ENCODE results near the gene GARIN5A.
"Not testable (repeated sequence)": the region's sequence is repeated elsewhere in the genome, so short reads cannot be mapped to it uniquely, and the experiment has no call there.

Gene GARIN5A

GRCh38 chr19:50477751-50478515, 1.3 kb upstream of the GARIN5A start:
- Histone ChIP-seq H3K27ac (no peak overlapping the region), H3K9me3 (no peaks in the 10 kb centered on the region), H3K27me3 (no peaks in the 10 kb centered on the region), H3K4me1 (peaks cover 0 to 21% (median 14%) of the 10 kb centered on the region in 4 donors), H3K4me3 (no peak overlapping the region), H3K36me3 (peaks cover 21 to 46% (median 43%) of the 10 kb centered on the region in 3 donors)
- DNase-seq: no peak
- intact Hi-C loops (cut with DNase I; ENCODE audit: low total_unique reads): no loop called here
- no peak for TF ChIP-seq CTCF (IDR thresholded peaks at IDR 0.05)

- Histone ChIP-seq H3K4me3 (peak overlapping the region; percentile 86 to 90), H3K9me3 (no peaks in the 10 kb centered on the region), H3K27ac (peak overlapping the region; percentile 69 to 76), H3K36me3 (peaks cover 18 to 35% (median 32%) of the 10 kb centered on the region in 3 donors), H3K27me3 (no peaks in the 10 kb centered on the region), H3K4me1 (peaks cover 0 to 21% (median 14%) of the 10 kb centered on the region in 4 donors)
- intact Hi-C loops (cut with DNase I; ENCODE audit: low total_unique reads): loop anchor here (1.0 kb wide), 1 partner anchor 34 kb away; the partner anchor contains the start of gene JOSD2
- no peak for TF ChIP-seq CTCF (IDR thresholded peaks at IDR 0.05)
- no peak for DNase-seq
Observed at GRCh38 chr19:50476907-50477238, 225 bp upstream of the GARIN5A start.

- H3K27ac ChIP-seq: peak overlapping the region; percentile 69 to 76
- DNase-seq: no peak
- H3K27me3 ChIP-seq: no peaks in the 10 kb centered on the region
- no peak for TF ChIP-seq CTCF (IDR thresholded peaks at IDR 0.05)
- H3K36me3 ChIP-seq: peaks cover 11 to 24% (median 21%) of the 10 kb centered on the region in 3 donors
- intact Hi-C loops (cut with DNase I; ENCODE audit: low total_unique reads): loop anchor here (1.0 kb wide), 1 partner anchor 36 kb away; the partner anchor contains the start of gene JOSD2
- H3K4me1 ChIP-seq: peaks cover 0 to 21% (median 14%) of the 10 kb centered on the region in 4 donors
- H3K9me3 ChIP-seq: no peaks in the 10 kb centered on the region
- peak overlapping the region; percentile 86 to 90 for H3K4me3 ChIP-seq
Observed at GRCh38 chr19:50475736-50476223, 868 bp downstream of the GARIN5A start.

- TF ChIP-seq CTCF (IDR thresholded peaks at IDR 0.05): no peak
- intact Hi-C loops (cut with DNase I; ENCODE audit: low total_unique reads): no loop called here
- H3K4me1 ChIP-seq: peaks cover 0 to 21% (median 14%) of the 10 kb centered on the region in 4 donors
- no peak overlapping the region for H3K4me3 ChIP-seq
- H3K27ac ChIP-seq: no peak overlapping the region
- H3K9me3 ChIP-seq: no peaks in the 10 kb centered on the region
- H3K27me3 ChIP-seq: no peaks in the 10 kb centered on the region
- DNase-seq: no peak
- H3K36me3 ChIP-seq: peaks cover 4 to 18% (median 15%) of the 10 kb centered on the region in 3 donors
Observed at GRCh38 chr19:50475101-50475568, 1.5 kb downstream of the GARIN5A start.

- intact Hi-C loops (cut with DNase I; ENCODE audit: low total_unique reads); H3K36me3 ChIP-seq; H3K4me3 ChIP-seq; H3K27me3 ChIP-seq; H3K9me3 ChIP-seq; DNase-seq; H3K27ac ChIP-seq: not testable (repeated sequence)
- peaks cover 0 to 18% (median 14%) of the 10 kb centered on the region in 4 donors for H3K4me1 ChIP-seq
Observed at GRCh38 chr19:50473336-50473735, 3.3 kb downstream of the GARIN5A start.

- H3K4me3 ChIP-seq: no peak overlapping the region
- H3K36me3 ChIP-seq: no peaks in the 10 kb centered on the region
- no peaks in the 10 kb centered on the region for H3K9me3 ChIP-seq
- peaks cover 0 to 47% of the 10 kb centered on the region in 2 donors for H3K27me3 ChIP-seq
- no peaks in the 10 kb centered on the region for H3K4me1 ChIP-seq
- no peak for TF ChIP-seq CTCF (IDR thresholded peaks at IDR 0.05)
- intact Hi-C loops (cut with DNase I; ENCODE audit: low total_unique reads): no loop called here
- DNase-seq: no peak
- no peak overlapping the region for H3K27ac ChIP-seq
Observed at GRCh38 chr19:50468818-50469217, 7.8 kb downstream of the GARIN5A start.
